Naive thymus-derived CD8-positive, alpha-beta T cell (primary cell): ENCODE results near the gene PDCD1. TPM values are rescaled to one million over a fixed set of nuclear protein-coding genes. Genes with fewer than 3 reads are reported as not detected.
A peak's percentile ranks its signal among the peaks of the same experiment; 100 is the strongest.

Source experiments
- ATAC-seq, 2 donors: fragments of 150-1000 bp; cut with Tn5 transposase in 1 of 2; sonication (Bioruptor Pico), chemical (Tn5 transposase) in 1 of 2; 1 replicate in 1 of 2; 2 replicates in 1 of 2; pipeline ENCODE4 v1.10.0; 2021; ENCODE audit warnings: mild to moderate bottlenecking in 2 of 2, moderate library complexity in 2 of 2
- POLR2A ChIA-PET: fragments of 350-600 bp; sonication (Branson Sonifier 250); formaldehyde crosslinking; loops from one replicate; lab custom pipeline; 2021; ENCODE audit warnings: antibody characterized with exemption; lab: Charles Lee
- DNase-seq, 10 donors: peaks; one replicate each; pipeline versions ENCODE4 v3.0.0 to v3.0.0-alpha.2; 2020 to 2022
- H3K27ac Mint-ChIP-seq, 10 donors: one replicate each; pipeline ENCODE4 v1.8.0; 2020 to 2022; ENCODE audit warnings: mild to moderate bottlenecking in 10 of 10, mixed read lengths in 10 of 10, moderate library complexity in 4 of 10, inconsistent platforms in 1 of 10
- H3K27me3 Mint-ChIP-seq, 5 donors: one replicate each; pipeline ENCODE4 v1.8.0; 2021 to 2022; ENCODE audit warnings: mixed read lengths in 5 of 5
- H3K36me3 Mint-ChIP-seq, 3 donors: one replicate each; pipeline ENCODE4 v1.8.0; 2020 to 2022; ENCODE audit warnings: mixed read lengths in 3 of 3, mild to moderate bottlenecking in 2 of 3, inconsistent platforms in 1 of 3
- H3K4me1 Mint-ChIP-seq, 4 donors: one replicate each; pipeline ENCODE4 v1.8.0; 2021 to 2022; ENCODE audit warnings: mixed read lengths in 4 of 4
- H3K4me3 Mint-ChIP-seq, 10 donors: one replicate each; pipeline ENCODE4 v1.8.0; 2020 to 2022; ENCODE audit warnings: mild to moderate bottlenecking in 10 of 10, mixed read lengths in 10 of 10, moderate library complexity in 6 of 10, inconsistent platforms in 1 of 10
- H3K9me3 Mint-ChIP-seq, 9 donors: one replicate each; pipeline ENCODE4 v1.8.0; 2020 to 2022; ENCODE audit warnings: mixed read lengths in 9 of 9, mild to moderate bottlenecking in 3 of 9, inconsistent platforms in 1 of 9, moderate library complexity in 1 of 9
- polyA plus RNA-seq, 3 donors: library from polyadenylated mRNA; unstranded; fragments of 300-500 nt; fragmentation: Illumina TruSeq; gene quantifications; one replicate each; pipeline ENCODE4 v1.2.3, GENCODE V29; 2021
- total RNA-seq, 8 experiments: library from RNA in 2 of 8; stranded (reverse) in 2 of 8; gene quantifications; one replicate each; pipeline ENCODE4 v1.2.3 and lab custom pipeline; 2021 to 2026

Gene PDCD1
- total and polyA plus RNA-seq, 5 experiments from 2014 or later, result 0.15 to 6.0 (median 0.47) TPM

- Mint-ChIP-seq H3K4me1 (peaks cover 4 to 29% (median 20%) of the 10 kb centered on the region in 4 donors), H3K27me3 (no peaks in the 10 kb centered on the region), H3K27ac (peak overlapping the region in 1 of 10 donors; percentile 41), H3K36me3 (peaks cover 0 to 6% (median 3%) of the 10 kb centered on the region in 3 donors), H3K9me3 (peaks cover 0 to 2% (median 0%) of the 10 kb centered on the region in 9 donors), H3K4me3 (no peak overlapping the region)
- no peak for DNase-seq
- POLR2A ChIA-PET, result no interaction called here
- no peak for ATAC-seq
Measured at GRCh38 chr2:241893265-241893664, 34.6 kb upstream of the PDCD1 start.

- peaks cover 7 to 34% (median 25%) of the 10 kb centered on the region in 4 donors for H3K4me1 Mint-ChIP-seq
- no peak overlapping the region for H3K4me3 Mint-ChIP-seq
- H3K9me3 Mint-ChIP-seq, result peaks cover 0 to 2% (median 0%) of the 10 kb centered on the region in 9 donors
- no peaks in the 10 kb centered on the region for H3K27me3 Mint-ChIP-seq
- ATAC-seq (no peak), DNase-seq (peak in 1 of 10 donors; percentile 43)
- POLR2A ChIA-PET, result no interaction called here
- H3K36me3 Mint-ChIP-seq, result peaks cover 0 to 7% (median 4%) of the 10 kb centered on the region in 3 donors
- peak overlapping the region in 2 of 10 donors; percentile 37 to 79 for H3K27ac Mint-ChIP-seq
Measured at GRCh38 chr2:241892299-241893137, 33.8 kb upstream of the PDCD1 start.

GRCh38 chr2:241891988-241892298 lies 33.2 kb upstream of the PDCD1 start:
- ATAC-seq (no peak), DNase-seq (no peak)
- Mint-ChIP-seq H3K36me3 (peaks cover 0 to 11% (median 9%) of the 10 kb centered on the region in 3 donors), H3K4me1 (peaks cover 7 to 40% (median 30%) of the 10 kb centered on the region in 4 donors), H3K27me3 (no peaks in the 10 kb centered on the region), H3K9me3 (peaks cover 0 to 2% (median 0%) of the 10 kb centered on the region in 9 donors), H3K27ac (no peak overlapping the region), H3K4me3 (no peak overlapping the region)
- POLR2A ChIA-PET, result no interaction called here

- peaks cover 0 to 15% (median 9%) of the 10 kb centered on the region in 3 donors for H3K36me3 Mint-ChIP-seq
- POLR2A ChIA-PET, result no interaction called here
- ATAC-seq, result no peak
- no peak overlapping the region for H3K27ac Mint-ChIP-seq
- H3K4me1 Mint-ChIP-seq, result peaks cover 7 to 45% (median 33%) of the 10 kb centered on the region in 4 donors
- peaks cover 0 to 2% (median 0%) of the 10 kb centered on the region in 9 donors for H3K9me3 Mint-ChIP-seq
- H3K27me3 Mint-ChIP-seq, result no peaks in the 10 kb centered on the region
- no peak overlapping the region for H3K4me3 Mint-ChIP-seq
- DNase-seq, result no peak
Measured at GRCh38 chr2:241891315-241891987, 32.8 kb upstream of the PDCD1 start.

- Mint-ChIP-seq H3K9me3 (peaks cover 0 to 2% (median 0%) of the 10 kb centered on the region in 9 donors), H3K4me3 (no peak overlapping the region), H3K4me1 (peaks cover 12 to 49% (median 34%) of the 10 kb centered on the region in 4 donors), H3K27me3 (no peaks in the 10 kb centered on the region), H3K27ac (peak overlapping the region in 1 of 10 donors; percentile 20), H3K36me3 (peaks cover 0 to 20% (median 9%) of the 10 kb centered on the region in 3 donors)
- ATAC-seq (no peak), DNase-seq (no peak)
- POLR2A ChIA-PET, result no interaction called here
Measured at GRCh38 chr2:241890524-241891235, 32.0 kb upstream of the PDCD1 start.

GRCh38 chr2:241888641-241889040 lies 29.9 kb upstream of the PDCD1 start:
- H3K36me3 Mint-ChIP-seq, result peaks cover 0 to 31% (median 15%) of the 10 kb centered on the region in 3 donors
- peaks cover 0 to 2% (median 0%) of the 10 kb centered on the region in 9 donors for H3K9me3 Mint-ChIP-seq
- DNase-seq (no peak), ATAC-seq (peak in 1 of 2 donors; percentile 16)
- peaks cover 12 to 54% (median 41%) of the 10 kb centered on the region in 4 donors for H3K4me1 Mint-ChIP-seq
- no peaks in the 10 kb centered on the region for H3K27me3 Mint-ChIP-seq
- peak overlapping the region in 6 of 10 donors; percentile 1 to 72 (median 26) for H3K4me3 Mint-ChIP-seq
- H3K27ac Mint-ChIP-seq, result peak overlapping the region in 9 of 10 donors; percentile 67 to 89 (median 85)
- POLR2A ChIA-PET, result interaction anchor here (0.6 kb wide), 1 partner anchor 76 kb away, joined by 3 read pairs; no protein-coding TSS in a partner anchor

GRCh38 chr2:241887806-241888522 lies 29.3 kb upstream of the PDCD1 start:
- Mint-ChIP-seq H3K27me3 (no peaks in the 10 kb centered on the region), H3K27ac (peak overlapping the region in 7 of 10 donors; percentile 51 to 90 (median 85)), H3K36me3 (peaks cover 0 to 33% (median 15%) of the 10 kb centered on the region in 3 donors), H3K4me3 (peak overlapping the region in 6 of 10 donors; percentile 43 to 74 (median 56)), H3K9me3 (peaks cover 0 to 2% (median 0%) of the 10 kb centered on the region in 9 donors), H3K4me1 (peaks cover 14 to 59% (median 47%) of the 10 kb centered on the region in 4 donors)
- peak in 1 of 10 donors; percentile 34 for DNase-seq
- POLR2A ChIA-PET, result interaction anchor here (0.6 kb wide), 1 partner anchor 77 kb away, joined by 3 read pairs; no protein-coding TSS in a partner anchor
- ATAC-seq, result peak; percentile 20 to 67

GRCh38 chr2:241886840-241887447 lies 28.2 kb upstream of the PDCD1 start:
- ATAC-seq (no peak), DNase-seq (no peak)
- H3K4me3 Mint-ChIP-seq, result peak overlapping the region in 2 of 10 donors; percentile 26 to 68
- peaks cover 0 to 33% (median 15%) of the 10 kb centered on the region in 3 donors for H3K36me3 Mint-ChIP-seq
- POLR2A ChIA-PET, result interaction anchor here (0.6 kb wide), 1 partner anchor 302 kb away, joined by 4 read pairs; no protein-coding TSS in a partner anchor
- H3K4me1 Mint-ChIP-seq, result peaks cover 20 to 66% (median 57%) of the 10 kb centered on the region in 4 donors
- H3K27me3 Mint-ChIP-seq, result no peaks in the 10 kb centered on the region
- H3K9me3 Mint-ChIP-seq, result peaks cover 0 to 2% (median 0%) of the 10 kb centered on the region in 9 donors
- H3K27ac Mint-ChIP-seq, result peak overlapping the region in 4 of 10 donors; percentile 31 to 82 (median 70)

- POLR2A ChIA-PET, result no interaction called here
- H3K27ac Mint-ChIP-seq, result peak overlapping the region in 7 of 10 donors; percentile 31 to 82 (median 60)
- DNase-seq, result no peak
- ATAC-seq, result no peak
- peak overlapping the region in 3 of 10 donors; percentile 26 to 68 (median 39) for H3K4me3 Mint-ChIP-seq
- H3K36me3 Mint-ChIP-seq, result peaks cover 0 to 33% (median 15%) of the 10 kb centered on the region in 3 donors
- H3K9me3 Mint-ChIP-seq, result peaks cover 0 to 4% (median 0%) of the 10 kb centered on the region in 9 donors
- peaks cover 0 to 4% (median 0%) of the 10 kb centered on the region in 5 donors for H3K27me3 Mint-ChIP-seq
- H3K4me1 Mint-ChIP-seq, result peaks cover 25 to 70% (median 62%) of the 10 kb centered on the region in 4 donors
Measured at GRCh38 chr2:241885946-241886643, 27.4 kb upstream of the PDCD1 start.

- POLR2A ChIA-PET, result no interaction called here
- peak overlapping the region in 1 of 10 donors; percentile 26 for H3K4me3 Mint-ChIP-seq
- H3K27ac Mint-ChIP-seq, result peak overlapping the region in 4 of 10 donors; percentile 20 to 79 (median 46)
- peaks cover 0 to 4% (median 0%) of the 10 kb centered on the region in 5 donors for H3K27me3 Mint-ChIP-seq
- ATAC-seq (no peak), DNase-seq (no peak)
- peaks cover 27 to 73% (median 67%) of the 10 kb centered on the region in 4 donors for H3K4me1 Mint-ChIP-seq
- peaks cover 0 to 4% (median 0%) of the 10 kb centered on the region in 9 donors for H3K9me3 Mint-ChIP-seq
- peaks cover 0 to 33% (median 15%) of the 10 kb centered on the region in 3 donors for H3K36me3 Mint-ChIP-seq
Measured at GRCh38 chr2:241885291-241885945, 26.7 kb upstream of the PDCD1 start.
